GM19240 (cell line): ENCODE measurements around the gene LIFR.
"Not testable (repeated sequence)": the region's sequence is repeated elsewhere in the genome, so short reads cannot be mapped to it uniquely, and the experiment has no call there.

Source experiments
- DNase-seq: peaks from one replicate; pipeline ENCODE4 v3.0.0; 2011; ENCODE audit warnings: low spot score; ENCODE audit not compliant: insufficient read length

Gene LIFR

GRCh38 chr5:38556599-38557307 is at the start of gene LIFR:
Gene LIFR (minus strand): TSS chr5:38556646. CDS start chr5:38530647, 25,999 bp downstream.
- DNase-seq: peak; percentile 11

DNA sequence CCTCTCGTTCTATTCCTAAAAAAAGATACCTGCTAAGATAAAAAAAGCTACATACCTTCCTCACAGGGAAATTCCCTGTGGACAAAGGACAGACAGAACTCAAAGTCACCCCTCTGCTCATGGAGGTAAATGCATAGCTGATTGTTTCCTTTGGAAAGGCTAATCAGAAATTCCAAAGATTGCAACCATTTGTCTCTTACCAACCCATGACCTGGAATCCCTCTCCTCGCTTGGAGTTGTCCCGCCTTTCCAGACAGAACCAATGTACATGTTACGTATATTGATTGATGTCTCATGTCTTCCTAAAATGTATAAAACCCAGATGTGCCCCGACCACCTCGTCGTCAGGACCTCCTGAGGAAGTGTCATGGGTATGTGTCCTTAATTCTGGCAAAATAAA is 49.2 kb upstream of the LIFR start:
- no peak for DNase-seq

- no peak for DNase-seq
These were observed 47.2 kb upstream of the LIFR start for GRCh38 chr5:38603691-38604090.

DNA sequence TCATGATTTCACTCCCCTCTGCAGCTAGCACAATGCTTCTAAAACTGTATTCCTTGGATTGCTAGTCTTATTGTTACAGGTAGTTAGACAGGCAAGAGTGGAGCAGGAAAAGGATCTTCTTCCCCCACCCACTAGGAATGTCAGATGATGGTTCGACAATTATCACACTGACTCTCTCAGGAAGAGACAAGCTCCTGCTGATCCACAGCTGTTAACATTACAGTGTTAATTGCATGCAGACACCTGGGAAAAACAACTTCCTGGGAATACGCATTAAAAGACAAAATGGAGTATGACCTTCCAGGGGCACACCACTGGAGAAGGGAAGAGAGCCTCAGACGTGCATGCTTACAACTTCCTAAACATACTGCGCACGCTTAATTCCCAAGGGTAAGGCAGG is 46.2 kb upstream of the LIFR start:
- no peak for DNase-seq

- DNase-seq: no peak
These were observed 45.4 kb upstream of the LIFR start for GRCh38 chr5:38601863-38602298.

DNA sequence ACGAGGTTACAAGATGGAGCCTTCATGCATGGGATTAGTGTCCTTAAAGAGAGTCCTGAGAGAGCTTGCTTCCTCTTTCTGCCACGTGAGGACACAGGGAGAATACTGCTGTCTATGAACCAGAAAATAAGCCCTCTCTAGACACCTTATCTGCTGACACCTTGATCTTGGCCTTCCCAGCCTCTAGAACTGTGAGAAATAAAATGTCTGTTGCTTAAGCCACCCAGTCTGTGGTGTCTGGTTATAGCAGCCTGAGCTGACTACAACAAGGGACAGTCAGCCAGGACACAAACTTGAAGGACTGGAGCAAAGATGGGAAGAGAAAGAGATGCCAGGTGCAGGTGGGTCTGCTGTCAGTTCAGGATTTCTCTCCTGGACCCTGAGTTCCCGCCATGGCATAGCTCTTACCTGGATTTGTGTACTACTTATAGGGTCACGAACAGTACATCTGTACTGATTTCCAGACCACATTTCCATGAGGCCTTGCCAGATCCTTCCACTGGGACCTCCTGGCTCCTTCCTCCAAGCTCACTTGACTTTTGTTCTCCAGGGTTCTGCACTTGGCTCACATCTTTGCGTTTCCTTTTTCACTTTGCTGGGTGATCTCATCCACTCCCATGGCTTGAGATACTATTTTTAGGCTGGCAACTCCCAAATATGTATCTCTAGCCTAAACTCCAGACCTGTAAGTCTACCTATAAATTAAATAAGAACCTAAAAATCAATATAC is 44.9 kb upstream of the LIFR start:
- DNase-seq: no peak

DNA sequence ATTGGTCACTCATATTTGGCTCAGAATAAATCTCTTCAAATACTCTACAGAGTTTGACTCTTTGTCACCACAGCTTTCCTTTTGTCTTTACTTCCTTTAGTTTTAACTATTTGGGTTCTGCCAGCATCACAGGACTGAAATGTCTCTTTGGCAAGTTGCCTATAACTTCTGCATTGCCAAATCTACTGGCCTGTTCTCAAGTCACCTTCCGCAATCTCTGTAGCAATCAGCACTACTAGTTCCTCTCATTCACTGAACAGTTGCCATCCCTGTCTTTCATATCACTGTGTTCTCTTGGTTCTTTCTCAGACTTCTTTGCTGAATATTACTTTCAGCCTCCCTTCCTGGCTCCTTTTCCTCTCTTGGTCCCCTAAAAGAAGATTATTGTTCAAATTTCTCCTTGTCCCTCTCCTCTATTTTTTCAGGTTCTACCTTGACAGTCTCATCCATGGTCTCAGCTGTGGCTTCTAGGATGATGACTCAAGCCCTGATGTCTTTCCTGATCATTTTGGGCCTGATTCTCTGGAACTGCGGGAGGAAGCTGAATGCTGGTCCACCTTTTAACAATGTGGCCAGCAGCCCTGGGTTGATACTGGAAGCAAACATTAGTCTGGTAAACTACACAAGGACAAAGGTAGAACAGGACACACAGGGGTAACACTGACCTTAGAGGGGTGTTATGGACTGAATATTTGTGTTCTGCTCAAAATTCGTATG is 44.0 kb upstream of the LIFR start:
- DNase-seq: no peak

DNA sequence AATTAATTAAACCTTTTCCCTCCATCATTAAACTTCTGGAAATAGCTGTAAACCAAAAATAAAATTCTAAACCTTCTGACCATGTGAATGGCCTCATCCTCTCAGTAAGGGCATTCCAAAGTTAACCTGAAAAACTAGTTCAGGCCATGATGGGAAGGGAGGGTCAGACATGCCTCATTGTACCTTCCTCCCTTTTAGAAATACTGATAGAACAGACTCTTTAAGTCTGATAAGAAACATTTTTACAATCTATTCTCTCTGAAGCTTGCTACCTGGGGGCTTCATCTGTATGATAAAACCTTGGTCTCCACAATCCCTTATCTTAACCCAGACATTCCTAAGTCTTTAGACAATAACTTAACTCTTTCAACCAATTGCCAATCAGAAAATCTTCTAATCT is 43.3 kb upstream of the LIFR start:
- DNase-seq: not testable (repeated sequence)

GRCh38 chr5:38598994-38599617 is 42.7 kb upstream of the LIFR start:
- no peak for DNase-seq

DNA sequence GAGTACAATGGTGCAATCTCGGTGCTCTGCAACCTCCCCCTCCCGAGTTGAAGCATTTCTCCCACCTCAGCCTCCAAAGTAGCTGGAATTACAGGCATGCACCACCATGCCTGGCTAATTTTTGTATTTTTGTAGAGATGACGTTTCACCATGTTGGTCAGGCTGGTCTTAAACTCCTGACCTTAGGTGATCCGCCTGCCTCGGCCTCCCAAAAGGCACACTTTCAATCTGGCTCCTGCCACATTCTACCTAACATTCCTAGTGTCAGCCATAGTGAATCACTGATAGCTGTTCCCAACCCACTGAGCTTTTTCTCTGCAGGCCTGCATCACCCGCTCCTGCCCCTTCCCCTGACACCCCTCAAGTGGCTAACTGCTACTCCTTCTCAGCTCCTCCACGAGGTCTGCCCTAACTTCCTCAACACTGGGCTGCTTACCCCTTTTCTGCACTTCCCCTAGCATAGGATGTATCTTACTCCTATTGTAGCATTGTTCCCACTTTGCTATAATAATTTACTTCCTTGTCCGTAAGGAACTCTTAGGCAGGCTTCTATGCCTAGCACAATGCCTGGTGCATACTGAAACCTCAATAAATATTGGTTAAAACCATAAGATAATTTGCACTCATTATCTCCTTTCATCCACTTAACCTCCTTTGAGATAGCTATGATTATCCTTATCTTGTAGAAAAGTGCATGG is 42.0 kb upstream of the LIFR start:
- no peak for DNase-seq

DNA sequence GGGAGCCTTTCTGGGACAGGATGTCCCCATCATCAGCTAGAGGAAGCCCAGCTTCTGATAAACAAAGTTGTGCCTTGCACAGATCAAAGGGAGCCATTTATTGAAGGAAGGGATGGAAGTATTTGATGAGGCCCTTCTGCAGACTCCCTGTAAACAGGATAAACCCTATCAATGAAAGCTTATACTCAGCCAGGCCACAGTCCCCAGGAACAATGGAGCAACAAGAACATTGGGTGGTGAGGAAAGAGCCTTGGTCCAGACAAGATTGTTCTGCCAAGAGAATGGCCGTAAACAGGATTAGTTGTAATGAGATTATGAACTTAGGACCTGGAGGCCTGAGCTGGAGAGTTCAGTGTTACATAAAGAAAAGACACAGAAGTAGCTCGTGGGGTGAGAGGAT is 40.5 kb upstream of the LIFR start:
- DNase-seq: no peak

GRCh38 chr5:38595132-38595745 is 38.8 kb upstream of the LIFR start:
- no peak for DNase-seq

GRCh38 chr5:38593959-38594358 is 37.5 kb upstream of the LIFR start:
- DNase-seq: no peak

- DNase-seq: no peak
These were observed 35.0 kb upstream of the LIFR start for GRCh38 chr5:38591523-38591849.

DNA sequence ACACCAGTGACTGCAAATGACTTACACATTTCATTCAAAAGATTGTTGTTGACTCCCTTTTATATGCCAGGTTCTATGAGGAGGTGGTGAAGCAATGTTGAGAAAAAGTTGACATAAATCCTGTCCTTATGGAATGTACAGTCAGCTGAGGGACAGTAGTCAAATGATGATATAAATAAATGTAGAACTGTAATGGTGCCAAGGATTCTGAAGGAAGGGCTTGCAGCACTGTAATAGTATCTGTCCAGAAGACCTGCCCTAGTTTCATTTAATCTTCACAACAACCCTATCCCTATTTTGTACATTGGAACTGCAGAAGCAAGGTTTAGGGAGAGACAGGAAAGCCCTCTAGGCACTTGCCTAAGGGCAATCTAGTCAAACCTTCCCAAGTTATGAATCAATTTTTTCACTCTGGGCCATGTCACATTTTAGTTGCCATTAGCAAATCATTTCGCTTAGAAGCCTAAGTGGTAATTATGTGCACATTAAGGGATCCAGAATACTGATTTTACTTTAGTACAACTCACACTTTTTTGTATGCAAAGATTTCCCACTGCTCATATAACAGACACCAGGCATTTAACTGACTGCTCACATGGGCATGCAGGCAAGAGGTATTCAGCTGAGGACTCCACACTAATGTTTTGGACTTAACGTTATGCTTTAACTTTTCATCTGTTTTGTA is 34.5 kb upstream of the LIFR start:
- DNase-seq: no peak

GRCh38 chr5:38589629-38590028 is 33.2 kb upstream of the LIFR start:
- DNase-seq: no peak

- no peak for DNase-seq
These were observed 29.4 kb upstream of the LIFR start for GRCh38 chr5:38585816-38586215.

DNA sequence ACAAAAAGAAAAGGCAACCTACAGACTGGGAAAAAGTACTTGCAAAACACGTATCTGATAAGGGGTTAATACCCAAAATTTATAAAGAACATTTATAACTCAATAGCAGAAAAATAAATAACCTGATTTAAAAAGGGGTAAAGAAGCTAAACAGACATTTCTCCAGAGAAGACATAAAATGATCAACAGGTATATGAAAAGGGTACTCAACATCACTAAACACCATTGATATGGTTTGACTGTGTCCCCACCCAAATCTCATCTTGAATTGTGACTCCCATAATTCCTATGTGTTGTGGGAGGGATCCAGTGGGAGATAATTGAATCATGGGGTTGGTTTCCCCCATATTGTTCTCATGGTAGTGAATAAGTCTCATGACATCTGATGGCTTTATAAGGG is 27.1 kb upstream of the LIFR start:
- no peak for DNase-seq

- no peak for DNase-seq
These were observed 26.5 kb upstream of the LIFR start for GRCh38 chr5:38582975-38583319.

DNA sequence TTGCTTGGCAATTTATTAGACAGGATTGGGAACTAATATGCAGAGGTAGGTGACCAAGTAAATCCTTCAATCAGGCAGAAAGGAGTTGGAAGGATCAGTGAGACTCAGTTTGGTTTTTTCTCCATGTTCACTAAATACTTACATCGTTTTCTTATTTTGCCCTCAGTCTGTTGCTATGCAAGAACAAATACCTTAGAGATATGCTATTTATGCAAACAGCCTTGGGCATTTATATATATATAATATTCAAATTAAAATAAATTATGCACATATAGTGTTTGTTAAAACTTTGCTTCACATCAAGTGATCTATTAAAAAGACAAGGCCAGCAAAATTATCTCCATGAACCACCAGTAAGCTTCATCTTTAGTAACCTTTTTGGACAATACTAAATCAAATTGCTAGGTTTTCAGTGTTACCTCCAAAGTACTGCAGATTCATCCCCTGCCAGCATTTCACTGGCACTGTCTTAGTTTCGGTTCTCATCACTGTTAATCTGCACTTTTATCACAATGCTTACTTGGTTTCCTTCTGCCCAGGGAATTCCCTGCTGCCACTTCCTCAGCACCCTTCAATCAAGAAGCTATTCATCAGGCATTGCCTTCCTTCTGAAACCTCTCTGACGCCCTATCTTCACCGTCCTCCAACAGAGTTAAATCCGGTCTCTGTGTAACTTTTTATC is 26.0 kb upstream of the LIFR start:
- DNase-seq: no peak
